B cell (primary cell): ENCODE data around the gene ZNRD2. TPM values are rescaled to one million over a fixed set of nuclear protein-coding genes. Genes with fewer than 3 reads are reported as not detected.

ENCODE experiments used
- ATAC-seq: fragments of 200-7000 bp; cut with Tn5 transposase; one replicate; pipeline ENCODE4 v1.10.0; 2021; ENCODE audit warnings: low read depth, mild to moderate bottlenecking, moderate number of reproducible peaks, moderate library complexity
- CTCF ChIA-PET: fragments of 350-600 bp; sonication (Branson Sonifier 250); formaldehyde crosslinking; loops from one replicate; lab custom pipeline; 2021; ENCODE audit warnings: antibody characterized with exemption, inconsistent platforms; lab: Charles Lee
- POLR2A ChIA-PET: fragments of 350-600 bp; sonication (Branson Sonifier 250); formaldehyde crosslinking; loops from one replicate; lab custom pipeline; 2021; ENCODE audit warnings: antibody characterized with exemption; lab: Charles Lee
- DNase-seq: peaks from one replicate; pipeline ENCODE4 v3.0.0; 2013
- H2AFZ ChIP-seq: 2 replicates; pipeline ENCODE4 v1.6.1; 2012; ENCODE audit warnings: mild to moderate bottlenecking, low read depth, low read length; ENCODE audit not compliant: insufficient read depth, poor library complexity, severe bottlenecking
- H3K27ac ChIP-seq, 2 donors: 1 replicate in 1 of 2; 2 replicates in 1 of 2; pipeline ENCODE4 v1.5.1; 2012 to 2013; ENCODE audit warnings: low read length in 2 of 2, mild to moderate bottlenecking in 2 of 2, moderate library complexity in 1 of 2
- H3K27me3 ChIP-seq, 4 experiments: fragments of 200-600 bp in 1 of 4; sonication (generic) in 1 of 4; replicated peaks in 1 of 4; 1 replicate in 2 of 4; 2 replicates in 2 of 4; pipeline versions ENCODE4 v1.6.1 to v1.7.0; 2013 to 2016; ENCODE audit warnings: low read length in 3 of 4, mild to moderate bottlenecking in 2 of 4, mixed read lengths in 1 of 4, moderate library complexity in 1 of 4; ENCODE audit not compliant: insufficient read depth in 4 of 4, control insufficient read depth in 3 of 4; ENCODE audit errors: control extremely low read depth in 1 of 4
- H3K36me3 ChIP-seq, 2 experiments: replicated peaks in 1 of 2; 1 replicate in 1 of 2; 2 replicates in 1 of 2; pipeline versions ENCODE4 v1.6.1 to v1.7.1; 2013; ENCODE audit warnings: low read length in 1 of 2; ENCODE audit not compliant: insufficient read depth in 2 of 2, control insufficient read depth in 1 of 2; ENCODE audit errors: control extremely low read depth in 1 of 2, extremely low read depth in 1 of 2
- H3K4me1 ChIP-seq, 2 donors: fragments of 200-600 bp in 1 of 2; sonication (generic) in 1 of 2; 1 replicate in 1 of 2; 2 replicates in 1 of 2; pipeline versions ENCODE4 v1.5.1 to v1.6.1; 2013 to 2017; ENCODE audit warnings: low read length in 2 of 2; ENCODE audit not compliant: control insufficient read depth in 2 of 2, insufficient read depth in 2 of 2
- H3K4me2 ChIP-seq: replicated peaks from 2 replicates; pipeline ENCODE3; 2012; ENCODE audit warnings: mild to moderate bottlenecking, low read depth, low read length; ENCODE audit not compliant: poor library complexity, severe bottlenecking
- H3K4me3 ChIP-seq, 5 experiments: fragments of 200-600 bp in 1 of 5; sonication (generic) in 1 of 5; 1 replicate in 3 of 5; 2 replicates in 2 of 5; pipeline versions ENCODE4 v1.5.1 to v1.7.0; 2011 to 2016; ENCODE audit warnings: low read length in 4 of 5, mild to moderate bottlenecking in 4 of 5, low read depth in 2 of 5, control low read depth in 1 of 5, moderate library complexity in 1 of 5; ENCODE audit not compliant: insufficient read depth in 1 of 5; ENCODE audit errors: control extremely low read depth in 1 of 5, extremely low read depth in 1 of 5
- H3K79me2 ChIP-seq: fragments of 200-600 bp; sonication (generic); one replicate; pipeline ENCODE4 v1.6.0; 2016; ENCODE audit warnings: low read length; ENCODE audit not compliant: control insufficient read depth, insufficient read depth
- H3K9ac ChIP-seq: fragments of 200-600 bp; sonication (generic); 2 replicates; pipeline ENCODE4 v1.6.1; 2017; ENCODE audit warnings: mild to moderate bottlenecking, low read length, moderate library complexity
- H3K9me3 ChIP-seq, 3 donors: one replicate each; pipeline versions ENCODE4 v1.6.1 to v1.7.1; 2013; ENCODE audit warnings: low read length in 2 of 3; ENCODE audit not compliant: control insufficient read depth in 2 of 3, insufficient read depth in 1 of 3; ENCODE audit errors: control extremely low read depth in 1 of 3
- H4K20me1 ChIP-seq: 2 replicates; pipeline ENCODE4 v1.6.0; 2012; ENCODE audit warnings: mild to moderate bottlenecking, low read length; ENCODE audit not compliant: insufficient read depth, control insufficient read depth, poor library complexity, severe bottlenecking
- H3K27ac Mint-ChIP-seq: one replicate; pipeline ENCODE4 v1.8.0; 2021; ENCODE audit warnings: mixed read lengths
- H3K27me3 Mint-ChIP-seq: one replicate; pipeline ENCODE4 v1.8.0; 2021; ENCODE audit warnings: mixed read lengths
- H3K4me1 Mint-ChIP-seq: one replicate; pipeline ENCODE4 v1.8.0; 2021; ENCODE audit warnings: mixed read lengths
- H3K4me3 Mint-ChIP-seq: one replicate; pipeline ENCODE4 v1.8.0; 2021; ENCODE audit warnings: mixed read lengths
- H3K9me3 Mint-ChIP-seq: one replicate; pipeline ENCODE4 v1.8.0; 2022; ENCODE audit warnings: mixed read lengths; ENCODE audit not compliant: insufficient read depth
- EZH2 ChIP-seq: IDR thresholded peaks from 2 replicates; pipeline ENCODE4 v1.6.1; 2012; ENCODE audit warnings: borderline replicate concordance, low read depth, mild to moderate bottlenecking, moderate library complexity, low read length; ENCODE audit not compliant: insufficient read depth, poor library complexity, severe bottlenecking
- WGBS: methylation state at CpG from one replicate; pipeline ENCODE4 v1.1.5; 2013; ENCODE audit warnings: missing lambda C conversion rate; ENCODE audit not compliant: insufficient coverage; 5-methylcytosine and 5-hydroxymethylcytosine counted together
- intact Hi-C: fragments of 100-400 bp; cut with micrococcal nuclease; formaldehyde crosslinking; loops from one replicate; pipeline ENCODE4 v1.10.0; 2022
- polyA plus RNA-seq: library from polyadenylated mRNA; depleted of rRNA; stranded (reverse); fragments of >200 nt; gene quantifications from 2 replicates; pipeline ENCODE4 v1.2.3, GENCODE V29; 2012
- total RNA-seq, 2 donors: library from RNA; stranded (reverse); fragments of 120-200 nt in 1 of 2; gene quantifications; 1 replicate in 1 of 2; 2 replicates in 1 of 2; pipeline versions ENCODE4 v1.2.3 to v1.2.4, GENCODE V29; 2013 to 2022
- TF ChIP-seq, protein P1 (sequence below): fragments of 200-600 bp; IDR thresholded peaks from one replicate; pipeline ENCODE4 v1.8.0; 2022; ENCODE audit warnings: antibody characterized with exemption, mild to moderate bottlenecking

ZNRD2 gene
- total and polyA plus RNA-seq, 2 donors (not counting 1 experiment from before 2014, with no cell fraction given): 22.1 to 112 TPM

DNA sequence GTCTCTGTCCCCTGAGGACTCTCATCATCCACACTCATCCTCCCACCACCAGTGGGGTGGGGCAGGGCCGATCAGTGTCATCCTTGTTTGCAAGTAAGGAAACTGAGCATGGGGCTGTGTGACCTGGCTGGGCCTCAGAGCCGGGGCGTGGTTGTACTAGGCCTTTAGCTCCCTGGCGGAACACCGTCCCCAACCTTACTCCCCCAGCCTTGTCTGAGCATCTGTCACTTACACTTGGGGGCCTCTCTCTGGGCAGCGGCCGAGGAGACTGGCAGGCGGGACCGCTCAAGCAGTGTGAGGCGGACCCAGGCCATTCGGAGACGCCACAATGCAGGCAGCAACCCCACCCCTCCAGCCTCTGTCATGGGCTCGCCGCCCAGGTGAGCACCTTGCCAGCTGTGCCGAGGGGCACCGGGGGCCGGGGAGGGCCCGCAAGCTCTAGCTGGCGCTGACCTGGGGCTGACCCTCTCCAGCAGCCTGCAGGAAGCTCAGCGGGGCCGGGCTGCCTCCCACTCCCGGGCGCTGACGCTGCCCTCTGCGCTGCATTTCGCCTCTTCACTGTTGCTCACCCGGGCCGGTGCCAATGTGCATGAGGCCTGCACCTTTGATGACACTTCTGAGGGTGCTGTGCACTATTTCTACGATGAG is 49.1 kb downstream of the ZNRD2 start:
- intact Hi-C loops: loop anchor here (5.0 to 10.0 kb wide), 2 partner anchors 487 to 505 kb away; partner anchors contain the start of genes SYVN1, TM7SF2 and ZNHIT2
- no peak overlapping the region for H3K4me3 ChIP-seq
- Mint-ChIP-seq H3K27ac (no peak overlapping the region), H3K9me3 (no peaks in the 10 kb centered on the region), H3K4me3 (peak overlapping the region; percentile 29), H3K4me1 (peaks cover 24% of the 10 kb centered on the region), H3K27me3 (no peaks in the 10 kb centered on the region)
- ChIA-PET CTCF (interaction anchor here (2.3 kb wide), 1 partner anchor 92 kb away, joined by 7 read pairs; the partner anchor contains the start of gene KAT5), POLR2A (no interaction called here)
- H3K9me3 ChIP-seq: no peaks in the 10 kb centered on the region
- H3K79me2 ChIP-seq: peaks cover 74% of the 10 kb centered on the region
- H3K4me2 ChIP-seq: no peak overlapping the region
- peaks cover 47% of the 10 kb centered on the region for H4K20me1 ChIP-seq
- WGBS: 97% methylated on average over 29 of the region's 29 CpGs
- H2AFZ ChIP-seq: no peak overlapping the region
- no peak for DNase-seq
- H3K36me3 ChIP-seq: peaks cover 0 to 63% of the 10 kb centered on the region in 2 experiments
- H3K9ac ChIP-seq: no peak overlapping the region
- peaks cover 9 to 14% of the 10 kb centered on the region in 2 donors for H3K4me1 ChIP-seq
- H3K27ac ChIP-seq: no peak overlapping the region
- no peak for TF ChIP-seq EZH2
- TF ChIP-seq, protein P1, sequence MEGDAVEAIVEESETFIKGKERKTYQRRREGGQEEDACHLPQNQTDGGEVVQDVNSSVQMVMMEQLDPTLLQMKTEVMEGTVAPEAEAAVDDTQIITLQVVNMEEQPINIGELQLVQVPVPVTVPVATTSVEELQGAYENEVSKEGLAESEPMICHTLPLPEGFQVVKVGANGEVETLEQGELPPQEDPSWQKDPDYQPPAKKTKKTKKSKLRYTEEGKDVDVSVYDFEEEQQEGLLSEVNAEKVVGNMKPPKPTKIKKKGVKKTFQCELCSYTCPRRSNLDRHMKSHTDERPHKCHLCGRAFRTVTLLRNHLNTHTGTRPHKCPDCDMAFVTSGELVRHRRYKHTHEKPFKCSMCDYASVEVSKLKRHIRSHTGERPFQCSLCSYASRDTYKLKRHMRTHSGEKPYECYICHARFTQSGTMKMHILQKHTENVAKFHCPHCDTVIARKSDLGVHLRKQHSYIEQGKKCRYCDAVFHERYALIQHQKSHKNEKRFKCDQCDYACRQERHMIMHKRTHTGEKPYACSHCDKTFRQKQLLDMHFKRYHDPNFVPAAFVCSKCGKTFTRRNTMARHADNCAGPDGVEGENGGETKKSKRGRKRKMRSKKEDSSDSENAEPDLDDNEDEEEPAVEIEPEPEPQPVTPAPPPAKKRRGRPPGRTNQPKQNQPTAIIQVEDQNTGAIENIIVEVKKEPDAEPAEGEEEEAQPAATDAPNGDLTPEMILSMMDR: no peak
- H3K27me3 ChIP-seq: no peaks in the 10 kb centered on the region
- ATAC-seq: no peak

DNA sequence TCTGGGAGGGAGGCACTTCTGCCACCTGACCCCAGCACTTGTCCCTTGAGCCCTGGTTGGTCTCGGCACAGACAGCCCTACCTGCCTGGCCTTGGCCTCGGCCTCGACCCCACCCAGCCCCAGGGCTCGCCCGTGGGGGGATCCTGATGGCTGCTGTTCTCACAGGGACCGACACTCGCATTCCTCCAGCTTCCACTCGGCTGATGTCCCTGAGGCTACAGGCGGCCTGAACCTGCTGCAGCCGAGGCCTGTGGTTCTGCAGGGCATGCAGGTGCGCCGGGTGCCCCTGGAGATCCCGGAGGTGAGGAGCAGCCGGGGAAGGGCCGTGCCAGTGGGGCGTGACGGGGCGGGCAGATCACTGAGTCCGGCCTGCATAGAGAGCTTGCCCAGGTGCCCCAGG is 50.4 kb downstream of the ZNRD2 start:
- CTCF ChIA-PET: interaction anchor here (2.3 kb wide), 1 partner anchor 91 kb away, joined by 7 read pairs; the partner anchor contains the start of gene KAT5
- peaks cover 75% of the 10 kb centered on the region for H3K79me2 ChIP-seq

More for the DNA sequence above, 50.4 kb downstream of the ZNRD2 start:
- DNase-seq (no peak), ATAC-seq (no peak)
- Histone ChIP-seq H3K4me3 (no peak overlapping the region), H3K36me3 (peaks cover 0 to 74% of the 10 kb centered on the region in 2 experiments), H3K4me1 (peaks cover 9 to 14% of the 10 kb centered on the region in 2 donors), H3K4me2 (no peak overlapping the region), H3K27ac (no peak overlapping the region), H4K20me1 (peaks cover 54% of the 10 kb centered on the region), H3K9ac (no peak overlapping the region), H3K27me3 (no peaks in the 10 kb centered on the region), H2AFZ (no peak overlapping the region), H3K9me3 (no peaks in the 10 kb centered on the region)
- POLR2A ChIA-PET: no interaction called here
- WGBS: 97% methylated on average over 19 of the region's 19 CpGs
- no peak overlapping the region for H3K27ac Mint-ChIP-seq
- no peaks in the 10 kb centered on the region for H3K27me3 Mint-ChIP-seq
- H3K9me3 Mint-ChIP-seq: no peaks in the 10 kb centered on the region
- intact Hi-C loops: no loop called here
- peaks cover 21% of the 10 kb centered on the region for H3K4me1 Mint-ChIP-seq
- TF ChIP-seq EZH2: no peak
- TF ChIP-seq, protein P1: no peak
- H3K4me3 Mint-ChIP-seq: no peak overlapping the region
